MM.1S (cell line): Measurements from ENCODE around the gene NTM.

ENCODE experiments used
- EZH2 ChIP-seq: fragments of 300-600 bp; sonication (generic); optimal IDR thresholded peaks from 2 replicates; pipeline ENCODE3; 2017; ENCODE audit warnings: low read depth, mild to moderate bottlenecking, antibody characterized with exemption, low read length, mixed read lengths
- EZH2phosphoT487 ChIP-seq: fragments of 300-600 bp; sonication (generic); IDR thresholded peaks from 2 replicates; pipeline ENCODE4 v1.6.1; 2018; ENCODE audit warnings: antibody characterized with exemption, low read length
- TF ChIP-seq, protein P1 (sequence below): fragments of 300-600 bp; sonication (generic); IDR thresholded peaks from 2 replicates; pipeline ENCODE4 v1.5.1; 2016; ENCODE audit warnings: antibody characterized with exemption, low read length, mixed read lengths

DNA sequence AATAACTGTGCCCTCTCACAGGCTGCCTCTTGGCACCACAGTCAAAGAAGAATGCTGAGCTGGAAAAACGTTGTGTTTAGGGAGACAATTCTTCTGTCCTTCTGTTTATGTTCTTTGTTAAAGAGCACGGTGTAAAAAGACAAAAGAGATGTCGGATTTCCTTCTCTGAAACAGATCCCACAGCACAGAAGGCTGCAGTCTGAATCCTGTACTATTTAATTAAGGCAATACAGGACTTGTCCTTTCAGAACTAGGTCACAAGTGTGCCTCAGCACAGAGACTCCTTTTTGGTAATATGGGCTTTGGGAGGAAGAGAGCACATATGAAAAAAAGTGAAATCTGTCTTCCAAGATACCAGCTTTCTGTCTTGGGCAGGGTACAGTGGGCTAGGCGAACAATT, 201.2 kb downstream of the NTM start:
- TF ChIP-seq, protein P1, sequence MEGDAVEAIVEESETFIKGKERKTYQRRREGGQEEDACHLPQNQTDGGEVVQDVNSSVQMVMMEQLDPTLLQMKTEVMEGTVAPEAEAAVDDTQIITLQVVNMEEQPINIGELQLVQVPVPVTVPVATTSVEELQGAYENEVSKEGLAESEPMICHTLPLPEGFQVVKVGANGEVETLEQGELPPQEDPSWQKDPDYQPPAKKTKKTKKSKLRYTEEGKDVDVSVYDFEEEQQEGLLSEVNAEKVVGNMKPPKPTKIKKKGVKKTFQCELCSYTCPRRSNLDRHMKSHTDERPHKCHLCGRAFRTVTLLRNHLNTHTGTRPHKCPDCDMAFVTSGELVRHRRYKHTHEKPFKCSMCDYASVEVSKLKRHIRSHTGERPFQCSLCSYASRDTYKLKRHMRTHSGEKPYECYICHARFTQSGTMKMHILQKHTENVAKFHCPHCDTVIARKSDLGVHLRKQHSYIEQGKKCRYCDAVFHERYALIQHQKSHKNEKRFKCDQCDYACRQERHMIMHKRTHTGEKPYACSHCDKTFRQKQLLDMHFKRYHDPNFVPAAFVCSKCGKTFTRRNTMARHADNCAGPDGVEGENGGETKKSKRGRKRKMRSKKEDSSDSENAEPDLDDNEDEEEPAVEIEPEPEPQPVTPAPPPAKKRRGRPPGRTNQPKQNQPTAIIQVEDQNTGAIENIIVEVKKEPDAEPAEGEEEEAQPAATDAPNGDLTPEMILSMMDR = no peak
- no peak for TF ChIP-seq EZH2
- TF ChIP-seq EZH2phosphoT487 = no peak
